Erythroblast (primary cell): ENCODE results near the gene DYNC2H1.
"Not testable (repeated sequence)": the region's sequence is repeated elsewhere in the genome, so short reads cannot be mapped to it uniquely, and the experiment has no call there.

Experiments
- DNase-seq, 2 experiments: peaks; one replicate each; lab custom pipeline; 2025; lab: John Stamatoyannopoulos, UW
- GATA1 ChIP-seq: IDR thresholded peaks from 2 replicates; pipeline ENCODE4 v1.6.1; 2011; ENCODE audit warnings: low read depth, mild to moderate bottlenecking, control low read depth, low read length, moderate library complexity
- POLR2A ChIP-seq: IDR thresholded peaks from 2 replicates; pipeline ENCODE4 v1.6.1; 2011; ENCODE audit warnings: mild to moderate bottlenecking, low read length

The DYNC2H1 gene

DNA sequence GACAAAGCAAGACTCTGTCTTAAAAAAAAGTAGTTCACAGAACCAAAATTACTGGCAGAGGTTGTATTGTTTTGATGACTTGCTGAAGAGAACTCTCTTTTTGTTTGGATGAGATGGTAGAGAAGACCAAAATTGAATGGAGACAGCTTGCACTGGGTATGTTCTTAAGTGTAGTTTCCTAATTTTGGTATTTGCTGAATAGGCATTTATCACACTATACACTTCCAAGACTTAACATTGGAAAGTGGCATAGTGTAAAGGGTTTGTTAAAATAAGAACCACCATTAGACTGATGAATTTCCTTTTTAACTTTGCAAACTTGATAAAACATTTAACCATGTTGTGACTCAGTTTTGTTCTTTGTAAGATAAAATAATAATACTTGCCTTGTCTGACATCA lies 11.9 kb upstream of the DYNC2H1 start:
- TF ChIP-seq POLR2A (no peak), GATA1 (no peak)
- DNase-seq = no peak

DNA sequence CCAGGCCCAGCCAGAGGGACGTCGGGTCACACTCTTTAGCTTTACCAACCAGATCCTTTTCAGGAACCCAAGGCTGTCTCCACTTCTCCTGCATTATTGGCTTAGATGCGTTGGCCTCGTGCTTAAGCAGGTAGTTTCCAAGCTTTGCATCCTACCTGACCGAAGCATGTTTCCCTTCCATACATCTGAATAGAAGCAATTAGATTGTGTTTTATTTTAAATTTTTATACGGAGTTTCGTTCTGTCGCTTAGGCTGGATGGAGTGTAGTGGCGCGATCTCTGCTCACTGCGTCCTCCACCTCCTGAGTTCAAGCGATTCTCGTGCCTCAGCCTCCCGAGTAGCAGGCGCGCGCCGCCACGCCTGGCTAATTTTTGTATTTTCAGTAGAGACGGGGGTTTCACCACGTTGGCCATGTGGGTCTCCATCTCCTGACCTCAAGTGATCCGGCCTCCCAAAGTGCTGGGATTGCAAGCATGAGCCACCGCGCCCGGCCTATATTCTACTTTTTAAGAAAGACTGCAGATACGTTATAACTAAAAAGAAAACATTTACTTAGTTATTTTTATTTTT lies 677 bp downstream of the DYNC2H1 start:
- DNase-seq = peak in 1 of 2 experiments; percentile 37
- TF ChIP-seq POLR2A (no peak), GATA1 (no peak)

DNA sequence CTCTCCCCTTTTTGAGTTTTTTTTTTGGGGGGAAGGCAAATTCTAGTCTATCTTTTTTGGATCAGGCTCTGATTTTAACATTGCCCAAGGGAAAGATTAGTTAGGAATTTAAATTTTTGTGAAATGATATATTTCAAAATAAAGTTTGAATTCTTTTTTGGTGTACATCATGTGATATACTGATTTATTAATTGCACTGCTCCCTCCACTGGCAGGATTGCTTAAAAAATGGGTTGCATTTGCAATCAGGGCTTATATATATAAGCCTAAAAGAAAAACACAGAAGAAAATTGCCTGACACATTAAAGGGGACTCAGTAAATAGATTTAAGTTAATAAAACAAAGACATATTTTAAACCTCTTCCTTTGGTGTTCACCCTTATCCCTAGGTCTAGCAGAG lies 1.2 kb downstream of the DYNC2H1 start:
- DNase-seq = peak; percentile 3 to 27
- TF ChIP-seq GATA1 (no peak), POLR2A (no peak)

DNA sequence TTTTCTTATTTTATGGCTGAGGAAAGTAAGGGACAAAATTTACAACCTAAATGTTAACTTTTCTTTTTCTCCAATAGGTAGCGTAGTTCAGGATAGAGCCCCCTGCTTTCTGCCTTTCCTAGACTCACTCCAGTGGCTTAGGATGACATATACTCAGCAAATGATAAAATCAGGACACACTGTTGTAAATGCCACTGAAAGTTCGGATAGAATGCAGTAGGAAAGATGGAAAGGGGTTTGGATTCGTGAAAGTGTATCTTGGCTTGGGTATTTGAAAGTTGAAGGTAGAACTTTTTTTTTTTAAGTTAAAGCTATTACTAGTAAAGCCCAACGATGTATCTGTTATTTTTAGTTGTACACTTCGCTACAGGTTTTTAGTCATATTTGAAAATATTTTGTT lies 2.2 kb downstream of the DYNC2H1 start:
- DNase-seq = no peak

DNA sequence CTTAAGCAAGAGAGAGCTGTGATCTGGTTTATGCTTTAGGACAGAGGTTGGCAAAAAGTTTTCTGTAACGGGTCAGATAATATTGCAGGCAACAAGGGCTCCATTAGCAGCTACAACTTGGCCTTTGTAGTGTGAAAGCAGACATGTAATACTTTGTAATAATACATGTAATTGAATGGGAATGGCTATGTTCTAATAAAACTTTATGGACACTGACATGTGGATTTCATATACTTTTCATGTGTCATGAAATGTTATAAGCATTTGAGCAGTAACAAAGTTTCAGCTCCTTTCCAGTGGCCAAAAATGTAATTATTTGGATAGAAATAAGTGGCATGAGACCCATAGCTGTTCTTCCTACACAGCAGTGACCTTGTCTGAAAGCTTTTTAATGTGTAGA lies 3.1 kb downstream of the DYNC2H1 start:
- TF ChIP-seq GATA1 (no peak), POLR2A (no peak)
- DNase-seq = no peak

More for the DNA sequence above, 2.2 kb downstream of the DYNC2H1 start:
- TF ChIP-seq GATA1 = no peak
- TF ChIP-seq POLR2A = no peak

DNA sequence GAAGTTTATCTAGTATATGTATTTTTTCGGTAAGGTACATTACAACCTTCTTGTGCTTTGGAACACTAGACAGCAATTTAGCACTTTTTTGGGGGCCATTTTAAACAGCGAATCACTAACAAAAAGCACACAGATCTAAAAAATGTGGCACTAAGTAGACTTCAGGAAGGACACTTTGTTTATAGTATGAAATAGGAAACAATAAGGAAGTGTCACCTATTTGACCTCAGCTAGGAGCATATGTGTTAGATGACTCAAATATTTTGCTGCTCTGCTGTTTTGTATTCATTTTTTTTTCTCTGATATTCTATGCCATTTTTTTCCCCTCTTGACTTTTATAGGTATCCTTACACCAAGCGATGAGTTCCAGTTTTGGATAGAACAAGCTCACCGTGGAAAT lies 5.6 kb downstream of the DYNC2H1 start:
- DNase-seq = no peak
- TF ChIP-seq GATA1 (no peak), POLR2A (no peak)

DNA sequence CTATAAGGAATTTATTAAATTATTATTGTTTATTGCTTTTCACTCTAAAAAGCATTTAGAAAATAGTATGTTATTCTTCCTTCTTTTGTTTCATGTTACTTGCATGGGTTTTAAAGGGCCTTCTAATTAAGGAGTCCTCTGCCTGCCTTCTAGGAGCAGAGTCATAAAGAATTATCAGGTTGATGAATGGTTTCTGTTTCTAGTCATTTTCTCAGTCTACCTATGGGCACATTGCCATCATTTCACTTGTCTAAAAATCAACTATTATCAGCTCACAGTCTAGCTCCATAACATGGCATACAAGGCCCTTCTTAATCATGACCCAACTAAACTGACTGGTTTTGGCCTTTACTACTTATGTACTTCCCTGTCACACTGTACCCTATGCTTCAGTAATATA lies 16.2 kb downstream of the DYNC2H1 start:
- TF ChIP-seq GATA1 (no peak), POLR2A (no peak)
- no peak for DNase-seq

DNA sequence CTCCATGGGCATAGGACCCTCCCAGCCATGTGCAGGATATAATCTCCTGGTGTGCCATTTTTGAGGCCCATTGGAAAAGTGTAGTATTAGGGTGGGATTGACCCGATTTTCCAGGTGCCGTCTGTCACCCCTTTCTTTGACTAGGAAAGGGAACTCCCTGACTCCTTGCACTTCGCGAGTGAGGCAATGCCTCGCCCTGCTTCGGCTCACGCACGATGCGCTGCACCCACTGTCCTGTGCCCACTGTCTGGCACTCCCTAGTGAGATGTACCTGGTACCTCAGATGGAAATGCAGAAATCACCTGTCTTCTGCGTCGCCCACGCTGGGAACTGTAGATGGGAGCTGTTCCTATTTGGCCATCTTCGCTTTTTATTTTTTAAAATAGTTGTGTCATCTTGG lies 32.8 kb downstream of the DYNC2H1 start:
- not testable (repeated sequence) for DNase-seq

DNA sequence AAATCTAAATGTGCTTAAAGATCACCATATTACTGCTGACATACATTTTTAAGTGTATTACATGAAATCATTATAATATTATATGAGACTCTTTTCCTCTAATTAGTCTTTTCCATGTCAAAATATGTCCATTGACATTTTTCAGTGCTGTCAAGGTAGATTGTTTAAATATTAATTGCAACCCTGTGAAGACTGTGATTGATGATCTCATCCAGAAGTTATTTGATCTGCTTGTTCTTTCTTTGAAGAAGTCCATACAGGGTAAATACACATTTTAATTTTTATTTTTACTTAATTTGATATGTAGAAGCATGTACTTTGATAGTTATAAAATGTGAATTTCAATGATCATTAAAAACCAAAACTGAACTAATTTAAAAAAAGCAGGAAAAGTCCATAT lies 38.4 kb downstream of the DYNC2H1 start:
- DNase-seq = no peak
- no peak for TF ChIP-seq GATA1

DNA sequence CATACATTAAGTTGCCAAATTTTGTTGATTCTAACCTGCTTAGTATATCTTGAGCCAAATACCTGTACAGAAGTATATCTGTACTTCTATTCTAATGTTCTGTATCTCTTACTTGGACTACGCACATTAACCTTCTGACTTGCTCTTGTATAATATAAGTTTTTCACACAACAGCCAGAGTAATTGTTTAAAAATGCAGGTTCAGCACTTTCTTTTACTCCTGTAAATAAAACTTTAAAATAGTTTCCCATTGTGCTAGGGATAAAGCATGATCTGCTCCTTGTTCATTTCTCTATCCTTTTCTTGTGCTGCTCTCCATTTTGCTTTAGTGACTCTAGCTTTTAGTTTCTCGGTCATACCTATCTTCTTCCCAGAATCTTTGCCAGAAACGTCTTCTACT lies 48.3 kb downstream of the DYNC2H1 start:
- DNase-seq = no peak
- TF ChIP-seq GATA1 = no peak
- TF ChIP-seq POLR2A = no peak

DNA sequence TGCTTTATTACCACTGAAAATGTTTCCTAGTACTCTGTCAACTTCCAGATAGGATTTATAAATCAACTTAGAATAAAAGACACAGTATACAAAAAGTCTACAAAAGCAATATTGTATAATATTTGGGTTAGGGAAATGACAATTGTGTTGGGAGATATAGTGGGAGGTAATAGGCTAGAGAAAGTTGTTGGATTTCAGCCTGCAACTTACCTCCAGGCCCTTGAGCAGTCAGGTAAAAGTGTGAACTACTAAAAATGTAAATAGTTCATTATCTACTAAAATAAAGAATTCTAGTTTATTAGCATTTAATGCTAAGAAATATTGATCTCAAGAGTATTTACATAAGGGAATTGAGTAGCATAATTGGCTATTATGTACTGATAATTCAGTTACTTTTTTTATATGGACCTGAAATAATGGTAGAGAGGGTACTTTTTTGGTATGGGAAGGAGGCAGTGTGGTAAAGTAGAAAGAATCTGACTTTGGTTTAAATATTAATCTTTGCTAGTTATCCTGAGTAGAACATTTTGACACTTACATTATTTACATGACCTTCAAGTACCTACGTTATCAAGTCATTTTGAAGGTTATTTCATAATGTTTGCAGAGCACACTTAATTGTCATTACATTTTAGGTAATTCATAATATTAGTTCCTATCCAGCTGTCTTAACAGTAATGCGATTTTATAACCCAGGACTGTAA lies 55.0 kb downstream of the DYNC2H1 start:
- TF ChIP-seq GATA1 = no peak
- TF ChIP-seq POLR2A = no peak
- DNase-seq = no peak

DNA sequence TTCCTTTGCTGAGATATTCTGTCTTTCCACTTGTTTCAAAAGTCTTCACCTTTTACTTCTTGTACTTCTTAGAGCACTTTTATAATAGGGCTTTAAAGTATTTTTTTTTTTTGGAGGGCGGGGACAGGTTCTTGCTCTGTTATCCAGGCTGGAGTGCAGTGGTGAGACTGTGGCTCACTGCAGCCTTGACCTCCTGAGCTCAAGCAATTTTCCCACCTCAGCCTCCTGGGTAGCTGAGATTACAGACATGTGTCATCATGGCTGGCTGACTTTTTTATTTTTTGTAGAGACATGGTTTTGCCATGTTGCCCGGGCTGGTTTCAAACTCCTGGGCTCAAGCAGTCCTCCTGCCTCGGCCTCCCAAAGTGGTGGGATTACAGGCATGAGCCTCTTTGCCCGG lies 57.9 kb downstream of the DYNC2H1 start:
- TF ChIP-seq POLR2A = no peak
- no peak for TF ChIP-seq GATA1

DNA sequence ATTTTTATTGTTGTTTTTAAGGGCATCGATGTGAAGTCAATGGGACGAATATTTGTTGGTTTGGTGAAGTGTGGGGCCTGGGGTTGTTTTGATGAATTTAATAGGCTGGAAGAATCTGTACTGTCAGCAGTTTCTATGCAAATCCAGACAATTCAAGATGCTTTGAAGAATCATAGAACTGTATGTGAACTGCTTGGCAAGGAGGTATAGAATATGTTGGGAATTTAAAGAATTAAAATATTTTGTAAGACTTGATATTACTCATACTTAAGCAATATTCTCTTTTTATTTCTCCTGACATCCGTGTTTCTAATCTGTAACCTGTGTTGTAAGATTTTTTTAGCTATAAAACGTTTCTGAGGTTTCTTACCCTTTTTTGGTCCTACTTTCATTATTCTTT lies 61.6 kb downstream of the DYNC2H1 start:
- TF ChIP-seq GATA1 (no peak), POLR2A (no peak)
- DNase-seq = no peak

More for the DNA sequence above, 57.9 kb downstream of the DYNC2H1 start:
- no peak for DNase-seq

DNA sequence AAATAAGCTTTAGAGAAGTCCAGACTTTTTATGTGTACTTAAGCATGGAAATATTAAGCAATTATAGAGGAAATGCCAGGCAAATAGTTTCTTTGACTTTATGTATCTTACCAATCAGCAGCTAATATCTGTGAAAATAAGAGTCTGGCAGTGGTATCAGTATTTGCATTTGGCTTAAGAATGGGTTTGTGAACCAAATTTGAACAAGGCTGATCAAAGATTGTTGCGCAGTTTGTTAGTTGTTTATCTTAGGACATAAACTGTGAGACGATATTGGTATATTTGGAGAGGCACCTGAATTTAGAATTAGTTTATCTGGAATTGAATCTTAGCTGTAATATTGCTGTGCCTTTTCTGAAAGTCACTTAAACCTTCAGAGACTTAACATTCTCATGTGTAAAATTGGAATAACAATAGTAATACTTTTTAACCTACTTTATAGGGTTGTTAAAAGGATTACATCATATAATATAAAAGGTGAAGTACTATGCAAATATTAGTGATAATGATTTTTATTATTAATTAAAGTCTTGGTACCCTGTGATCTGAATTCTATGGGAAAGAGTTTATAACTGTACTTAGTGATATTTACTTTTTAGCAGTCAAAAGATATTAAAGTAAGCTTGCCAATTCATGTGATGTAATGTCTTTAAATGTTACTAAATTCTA lies 66.4 kb downstream of the DYNC2H1 start:
- no peak for DNase-seq
- TF ChIP-seq GATA1 (no peak), POLR2A (no peak)
